ENCODE results near the gene ZBTB18. TPM values are rescaled to one million over a fixed set of nuclear protein-coding genes. Genes with fewer than 3 reads are reported as not detected.

The ZBTB18 gene
- polyA plus RNA-seq, 1 of the 3 experiments (the other 2 are of a cell fraction): 19.3 TPM

DNA sequence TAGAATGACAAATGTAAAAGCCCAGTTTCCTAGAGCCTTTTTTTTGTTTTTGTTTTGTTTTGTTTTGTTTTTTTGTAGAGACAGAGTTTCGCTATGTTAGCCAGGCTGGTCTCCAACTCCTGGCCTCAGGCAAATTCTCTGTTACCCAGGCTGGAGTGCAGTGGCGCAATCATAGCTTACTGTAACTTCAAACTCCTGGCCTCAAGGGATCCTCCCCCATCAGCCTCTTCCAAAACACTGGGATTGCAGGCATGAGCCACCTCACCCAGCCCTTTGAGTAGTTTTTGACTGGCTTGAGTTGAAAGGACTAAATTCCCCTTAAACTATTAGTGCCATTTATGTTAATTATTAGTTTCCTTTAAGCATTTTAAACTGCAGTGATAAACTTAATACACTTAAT is 28.8 kb upstream of the ZBTB18 start:
- no peaks in the 10 kb centered on the region for H3K9me2 ChIP-seq
- H3F3A ChIP-seq (replicated peaks; ENCODE audit: insufficient read depth): no peaks in the 10 kb centered on the region
- H3K9me3 ChIP-seq: no peaks in the 10 kb centered on the region
- ChIA-PET CTCF (no interaction called here), POLR2A (no interaction called here)
- no peak overlapping the region for H3K4me2 ChIP-seq
- TF ChIP-seq, protein P1, sequence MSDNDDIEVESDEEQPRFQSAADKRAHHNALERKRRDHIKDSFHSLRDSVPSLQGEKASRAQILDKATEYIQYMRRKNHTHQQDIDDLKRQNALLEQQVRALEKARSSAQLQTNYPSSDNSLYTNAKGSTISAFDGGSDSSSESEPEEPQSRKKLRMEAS (IDR thresholded peaks at IDR 0.05; ENCODE audit: low read depth): no peak
- TF ChIP-seq TEAD4 (IDR thresholded peaks at IDR 0.05; ENCODE audit: borderline replicate concordance, insufficient read depth) (no peak), ELF1 (IDR thresholded peaks at IDR 0.05) (no peak), NRF1 (IDR thresholded peaks at IDR 0.05; ENCODE audit: low read depth, low read length) (no peak), CHD2 (IDR thresholded peaks at IDR 0.05; ENCODE audit: low read length, partially characterized antibody) (no peak), SIN3A (IDR thresholded peaks at IDR 0.05; ENCODE audit: borderline replicate concordance, low read depth, low read length) (no peak), TCF12 (IDR thresholded peaks at IDR 0.05) (no peak), MXI1 (IDR thresholded peaks at IDR 0.05; ENCODE audit: low read depth, low read length) (no peak), EP300 (IDR thresholded peaks at IDR 0.05; ENCODE audit: borderline replicate concordance in 1 of 2, low read depth in 1 of 2, low read length in 1 of 2) (no peak), RFX5 (IDR thresholded peaks at IDR 0.05; ENCODE audit: low read length) (no peak), GABPA (IDR thresholded peaks at IDR 0.05; ENCODE audit: low read depth) (no peak)
- TF ChIP-seq, protein P2, sequence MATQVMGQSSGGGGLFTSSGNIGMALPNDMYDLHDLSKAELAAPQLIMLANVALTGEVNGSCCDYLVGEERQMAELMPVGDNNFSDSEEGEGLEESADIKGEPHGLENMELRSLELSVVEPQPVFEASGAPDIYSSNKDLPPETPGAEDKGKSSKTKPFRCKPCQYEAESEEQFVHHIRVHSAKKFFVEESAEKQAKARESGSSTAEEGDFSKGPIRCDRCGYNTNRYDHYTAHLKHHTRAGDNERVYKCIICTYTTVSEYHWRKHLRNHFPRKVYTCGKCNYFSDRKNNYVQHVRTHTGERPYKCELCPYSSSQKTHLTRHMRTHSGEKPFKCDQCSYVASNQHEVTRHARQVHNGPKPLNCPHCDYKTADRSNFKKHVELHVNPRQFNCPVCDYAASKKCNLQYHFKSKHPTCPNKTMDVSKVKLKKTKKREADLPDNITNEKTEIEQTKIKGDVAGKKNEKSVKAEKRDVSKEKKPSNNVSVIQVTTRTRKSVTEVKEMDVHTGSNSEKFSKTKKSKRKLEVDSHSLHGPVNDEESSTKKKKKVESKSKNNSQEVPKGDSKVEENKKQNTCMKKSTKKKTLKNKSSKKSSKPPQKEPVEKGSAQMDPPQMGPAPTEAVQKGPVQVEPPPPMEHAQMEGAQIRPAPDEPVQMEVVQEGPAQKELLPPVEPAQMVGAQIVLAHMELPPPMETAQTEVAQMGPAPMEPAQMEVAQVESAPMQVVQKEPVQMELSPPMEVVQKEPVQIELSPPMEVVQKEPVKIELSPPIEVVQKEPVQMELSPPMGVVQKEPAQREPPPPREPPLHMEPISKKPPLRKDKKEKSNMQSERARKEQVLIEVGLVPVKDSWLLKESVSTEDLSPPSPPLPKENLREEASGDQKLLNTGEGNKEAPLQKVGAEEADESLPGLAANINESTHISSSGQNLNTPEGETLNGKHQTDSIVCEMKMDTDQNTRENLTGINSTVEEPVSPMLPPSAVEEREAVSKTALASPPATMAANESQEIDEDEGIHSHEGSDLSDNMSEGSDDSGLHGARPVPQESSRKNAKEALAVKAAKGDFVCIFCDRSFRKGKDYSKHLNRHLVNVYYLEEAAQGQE (IDR thresholded peaks at IDR 0.05; ENCODE audit: low read depth, low read length): no peak
- TF ChIP-seq, protein P3, sequence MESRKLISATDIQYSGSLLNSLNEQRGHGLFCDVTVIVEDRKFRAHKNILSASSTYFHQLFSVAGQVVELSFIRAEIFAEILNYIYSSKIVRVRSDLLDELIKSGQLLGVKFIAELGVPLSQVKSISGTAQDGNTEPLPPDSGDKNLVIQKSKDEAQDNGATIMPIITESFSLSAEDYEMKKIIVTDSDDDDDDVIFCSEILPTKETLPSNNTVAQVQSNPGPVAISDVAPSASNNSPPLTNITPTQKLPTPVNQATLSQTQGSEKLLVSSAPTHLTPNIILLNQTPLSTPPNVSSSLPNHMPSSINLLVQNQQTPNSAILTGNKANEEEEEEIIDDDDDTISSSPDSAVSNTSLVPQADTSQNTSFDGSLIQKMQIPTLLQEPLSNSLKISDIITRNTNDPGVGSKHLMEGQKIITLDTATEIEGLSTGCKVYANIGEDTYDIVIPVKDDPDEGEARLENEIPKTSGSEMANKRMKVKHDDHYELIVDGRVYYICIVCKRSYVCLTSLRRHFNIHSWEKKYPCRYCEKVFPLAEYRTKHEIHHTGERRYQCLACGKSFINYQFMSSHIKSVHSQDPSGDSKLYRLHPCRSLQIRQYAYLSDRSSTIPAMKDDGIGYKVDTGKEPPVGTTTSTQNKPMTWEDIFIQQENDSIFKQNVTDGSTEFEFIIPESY (IDR thresholded peaks at IDR 0.05; ENCODE audit: borderline replicate concordance, low read depth): no peak
- TF ChIP-seq, protein P4, sequence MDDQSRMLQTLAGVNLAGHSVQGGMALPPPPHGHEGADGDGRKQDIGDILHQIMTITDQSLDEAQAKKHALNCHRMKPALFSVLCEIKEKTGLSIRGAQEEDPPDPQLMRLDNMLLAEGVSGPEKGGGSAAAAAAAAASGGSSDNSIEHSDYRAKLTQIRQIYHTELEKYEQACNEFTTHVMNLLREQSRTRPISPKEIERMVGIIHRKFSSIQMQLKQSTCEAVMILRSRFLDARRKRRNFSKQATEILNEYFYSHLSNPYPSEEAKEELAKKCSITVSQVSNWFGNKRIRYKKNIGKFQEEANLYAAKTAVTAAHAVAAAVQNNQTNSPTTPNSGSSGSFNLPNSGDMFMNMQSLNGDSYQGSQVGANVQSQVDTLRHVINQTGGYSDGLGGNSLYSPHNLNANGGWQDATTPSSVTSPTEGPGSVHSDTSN (IDR thresholded peaks at IDR 0.05): no peak
- TF ChIP-seq, protein P5, sequence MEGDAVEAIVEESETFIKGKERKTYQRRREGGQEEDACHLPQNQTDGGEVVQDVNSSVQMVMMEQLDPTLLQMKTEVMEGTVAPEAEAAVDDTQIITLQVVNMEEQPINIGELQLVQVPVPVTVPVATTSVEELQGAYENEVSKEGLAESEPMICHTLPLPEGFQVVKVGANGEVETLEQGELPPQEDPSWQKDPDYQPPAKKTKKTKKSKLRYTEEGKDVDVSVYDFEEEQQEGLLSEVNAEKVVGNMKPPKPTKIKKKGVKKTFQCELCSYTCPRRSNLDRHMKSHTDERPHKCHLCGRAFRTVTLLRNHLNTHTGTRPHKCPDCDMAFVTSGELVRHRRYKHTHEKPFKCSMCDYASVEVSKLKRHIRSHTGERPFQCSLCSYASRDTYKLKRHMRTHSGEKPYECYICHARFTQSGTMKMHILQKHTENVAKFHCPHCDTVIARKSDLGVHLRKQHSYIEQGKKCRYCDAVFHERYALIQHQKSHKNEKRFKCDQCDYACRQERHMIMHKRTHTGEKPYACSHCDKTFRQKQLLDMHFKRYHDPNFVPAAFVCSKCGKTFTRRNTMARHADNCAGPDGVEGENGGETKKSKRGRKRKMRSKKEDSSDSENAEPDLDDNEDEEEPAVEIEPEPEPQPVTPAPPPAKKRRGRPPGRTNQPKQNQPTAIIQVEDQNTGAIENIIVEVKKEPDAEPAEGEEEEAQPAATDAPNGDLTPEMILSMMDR (IDR thresholded peaks at IDR 0.05): no peak
- TF ChIP-seq, protein P6, sequence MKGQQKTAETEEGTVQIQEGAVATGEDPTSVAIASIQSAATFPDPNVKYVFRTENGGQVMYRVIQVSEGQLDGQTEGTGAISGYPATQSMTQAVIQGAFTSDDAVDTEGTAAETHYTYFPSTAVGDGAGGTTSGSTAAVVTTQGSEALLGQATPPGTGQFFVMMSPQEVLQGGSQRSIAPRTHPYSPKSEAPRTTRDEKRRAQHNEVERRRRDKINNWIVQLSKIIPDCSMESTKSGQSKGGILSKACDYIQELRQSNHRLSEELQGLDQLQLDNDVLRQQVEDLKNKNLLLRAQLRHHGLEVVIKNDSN (IDR thresholded peaks at IDR 0.05; ENCODE audit: borderline replicate concordance, low read depth): no peak
- H3K9ac ChIP-seq: no peak overlapping the region
- no peaks in the 10 kb centered on the region for H3K79me2 ChIP-seq (ENCODE audit: insufficient read depth)
- no peaks in the 10 kb centered on the region for H4K20me1 ChIP-seq (ENCODE audit: insufficient read depth)
- WGBS (ENCODE audit: low lambda C conversion rate): 100% methylated on average over 2 of the region's 2 CpGs
- no peak overlapping the region for H2AFZ ChIP-seq (ENCODE audit: low read depth)
- H3K4me1 ChIP-seq (ENCODE audit: control insufficient read depth in 1 of 2, insufficient read depth in 2 of 2, low read depth in 1 of 2, low read length in 1 of 2): no peaks in the 10 kb centered on the region
- no peak for DNase-seq
- H3K27ac ChIP-seq (ENCODE audit: low read depth in 2 of 2, low read length in 1 of 2): no peak overlapping the region
- H3K4me3 ChIP-seq (ENCODE audit: low read depth in 2 of 2, low read length in 1 of 2): no peak overlapping the region
- no peaks in the 10 kb centered on the region for H3K27me3 ChIP-seq (ENCODE audit: insufficient read depth)
- no peaks in the 10 kb centered on the region for H3K36me3 ChIP-seq (replicated peaks in 1 of 2; ENCODE audit: control insufficient read depth in 1 of 2, insufficient read depth in 2 of 2, low read length in 1 of 2)

Measured in SK-N-SH (cell line).